ENCODE measurements around the gene KRT86.
"Not testable (repeated sequence)": the region's sequence is repeated elsewhere in the genome, so short reads cannot be mapped to it uniquely, and the experiment has no call there.

KRT86 gene

DNA sequence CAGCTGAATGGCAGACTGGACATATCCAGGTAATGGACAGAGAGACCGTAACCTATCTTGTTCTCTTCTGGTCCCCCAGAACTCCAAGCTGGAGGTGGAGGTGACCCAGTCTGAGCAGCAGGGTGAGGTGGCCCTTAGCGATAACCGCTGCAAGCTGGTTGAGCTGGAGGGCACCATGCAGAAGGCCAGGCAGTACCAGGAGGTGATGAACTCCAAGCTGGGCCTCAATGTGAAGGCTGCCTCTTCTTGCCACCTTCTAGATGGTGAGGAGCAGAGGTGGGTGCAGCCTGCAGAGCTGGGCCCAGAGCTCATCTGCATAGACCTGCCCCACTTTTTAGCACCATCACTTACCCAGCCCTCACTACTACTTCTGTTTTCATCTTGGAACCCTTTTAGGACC lies 7.2 kb upstream of the KRT86 start:
- no peak for DNase-seq

DNA sequence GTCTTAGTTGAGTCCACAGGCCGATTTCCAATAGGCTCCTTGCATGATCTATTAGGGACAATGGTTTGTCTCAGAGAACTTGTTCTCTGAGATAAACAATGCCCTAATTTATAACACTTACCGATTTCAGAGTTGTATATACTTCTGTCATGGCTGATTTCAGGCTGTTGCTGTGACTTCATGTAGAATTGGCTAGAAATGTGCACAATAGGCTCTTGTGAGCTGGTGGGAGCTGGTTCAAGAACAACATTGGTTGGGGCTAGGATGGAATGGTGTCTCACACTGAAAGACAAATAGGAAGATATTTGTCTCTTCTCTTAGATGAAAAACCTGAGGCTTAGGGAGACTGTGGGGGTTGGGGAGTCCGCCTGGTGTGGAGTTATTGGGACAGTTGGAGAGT lies 6.7 kb upstream of the KRT86 start:
- peak in 1 of 56 donors; percentile 7 for DNase-seq

DNA sequence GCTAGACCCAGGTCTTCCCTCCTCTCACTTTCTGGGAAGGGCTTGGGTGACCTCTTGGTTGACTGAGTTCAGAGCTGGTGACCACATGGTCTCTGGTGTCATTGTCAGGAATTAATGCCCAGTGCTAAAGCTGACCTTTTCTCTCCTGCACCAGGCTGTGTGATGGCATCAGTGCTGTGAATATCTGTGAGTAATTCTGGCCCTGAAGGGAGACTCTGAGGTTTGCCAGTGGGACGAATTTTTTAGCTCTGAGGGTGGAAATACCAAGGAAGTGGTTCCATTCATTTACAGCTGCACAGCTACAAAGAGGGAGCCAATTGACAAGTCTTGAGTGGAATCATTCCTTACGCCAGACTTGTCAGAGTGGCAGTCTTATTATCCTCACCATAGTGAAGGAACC lies 6.2 kb upstream of the KRT86 start:
- DNase-seq: peak in 1 of 56 donors; percentile 14

DNA sequence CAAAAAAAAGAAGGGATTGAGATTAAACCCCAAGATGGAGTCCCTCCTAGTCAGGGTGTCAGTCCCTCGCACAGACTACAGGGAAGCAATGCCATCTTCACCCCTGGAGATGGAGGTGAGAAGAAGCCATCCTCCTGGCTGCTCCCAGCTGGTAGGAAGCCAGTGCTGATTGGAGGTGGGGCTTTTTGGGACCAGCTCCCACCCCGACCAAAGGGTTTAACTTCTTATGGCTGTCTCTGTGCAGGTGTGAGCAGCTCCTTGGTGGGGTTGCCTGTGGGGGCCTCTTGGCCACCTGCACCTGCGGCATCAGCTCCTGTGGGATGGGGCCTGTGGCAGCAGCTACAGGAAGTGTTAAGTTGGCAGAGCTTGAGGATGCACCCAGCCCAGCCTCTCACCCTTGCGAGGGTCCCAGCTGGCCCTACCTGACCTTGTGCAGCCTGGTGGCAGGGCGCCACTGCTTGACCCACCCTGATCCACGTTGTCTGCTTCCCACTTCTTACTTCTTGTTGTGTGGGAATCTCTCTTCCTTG lies 3.8 kb upstream of the KRT86 start:
- DNase-seq: no peak

DNA sequence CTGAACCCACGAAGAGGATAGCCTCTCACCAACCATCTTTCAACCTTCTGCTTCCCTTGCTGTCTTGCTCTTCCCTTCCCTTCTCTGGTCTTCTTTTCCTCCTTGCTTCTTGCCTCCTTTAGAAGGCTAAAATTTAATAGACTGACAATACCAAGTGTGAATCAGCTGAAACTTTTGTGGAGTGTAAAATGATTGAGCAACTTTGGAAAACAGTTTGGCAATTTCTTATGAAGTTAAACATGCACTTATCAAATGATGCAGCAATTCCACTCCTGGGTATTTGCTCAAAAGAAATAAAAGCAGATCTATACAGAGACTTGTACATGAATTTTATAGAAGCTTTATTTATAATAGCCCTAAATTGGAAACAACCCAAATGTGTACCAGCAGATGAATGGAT lies 3.3 kb upstream of the KRT86 start:
- no peak for DNase-seq

DNA sequence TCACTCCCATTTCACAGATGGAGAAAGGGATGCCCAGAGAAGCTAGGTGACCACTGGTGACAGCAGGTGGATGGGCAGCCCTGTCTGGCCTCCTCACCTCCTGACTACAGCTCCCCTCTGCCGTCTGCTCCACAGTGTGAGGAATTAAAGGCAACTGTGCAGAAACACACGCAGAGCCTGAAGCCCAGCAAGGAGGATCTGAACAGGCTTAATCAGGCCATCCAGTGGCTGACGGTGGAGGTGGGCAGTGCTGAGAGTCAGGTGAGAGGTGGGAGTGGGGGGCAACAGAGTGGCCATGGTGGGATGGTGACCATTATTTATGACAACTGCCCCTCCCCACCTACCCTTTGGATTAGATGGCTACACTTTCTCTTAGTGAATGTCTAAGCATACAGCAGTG lies 1.2 kb downstream of the KRT86 start:
- no peak for DNase-seq

DNA sequence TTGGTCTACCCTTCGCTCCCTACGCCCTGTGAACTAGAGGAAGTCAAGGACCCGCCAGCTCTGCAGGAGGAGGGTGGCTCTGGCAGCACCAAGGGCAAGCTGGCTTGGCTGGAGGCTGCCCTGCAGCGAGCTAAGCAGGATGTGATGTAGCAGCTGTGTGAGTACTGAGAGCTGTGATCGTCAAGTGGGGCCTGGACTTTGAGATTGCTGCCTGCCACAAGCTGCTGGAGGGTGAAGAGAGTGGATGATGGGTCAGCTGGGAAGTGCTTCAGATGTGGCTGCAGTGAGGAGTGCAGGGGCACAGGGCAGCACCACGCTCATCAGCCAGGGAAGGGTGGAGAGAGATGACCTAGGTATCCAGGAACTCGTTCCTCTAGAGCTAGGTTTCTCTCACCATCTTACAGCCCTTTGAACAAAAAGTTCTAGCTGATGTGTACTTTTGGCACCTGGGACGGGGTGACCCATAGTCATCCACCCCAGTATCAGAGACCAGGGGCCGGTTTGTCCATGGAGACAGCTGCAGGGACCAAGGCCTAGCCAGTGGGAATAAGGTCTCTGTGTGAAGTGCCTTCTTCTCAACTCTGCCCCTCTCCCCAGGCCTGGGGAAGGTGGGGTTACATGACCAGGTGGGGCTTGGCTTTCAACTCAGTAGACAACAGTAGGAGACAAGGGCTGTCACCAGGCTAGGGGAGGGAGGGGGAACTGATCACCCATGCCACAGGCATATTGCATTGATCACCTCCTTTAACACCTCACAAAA lies 3.2 kb downstream of the KRT86 start:
- DNase-seq: no peak

DNA sequence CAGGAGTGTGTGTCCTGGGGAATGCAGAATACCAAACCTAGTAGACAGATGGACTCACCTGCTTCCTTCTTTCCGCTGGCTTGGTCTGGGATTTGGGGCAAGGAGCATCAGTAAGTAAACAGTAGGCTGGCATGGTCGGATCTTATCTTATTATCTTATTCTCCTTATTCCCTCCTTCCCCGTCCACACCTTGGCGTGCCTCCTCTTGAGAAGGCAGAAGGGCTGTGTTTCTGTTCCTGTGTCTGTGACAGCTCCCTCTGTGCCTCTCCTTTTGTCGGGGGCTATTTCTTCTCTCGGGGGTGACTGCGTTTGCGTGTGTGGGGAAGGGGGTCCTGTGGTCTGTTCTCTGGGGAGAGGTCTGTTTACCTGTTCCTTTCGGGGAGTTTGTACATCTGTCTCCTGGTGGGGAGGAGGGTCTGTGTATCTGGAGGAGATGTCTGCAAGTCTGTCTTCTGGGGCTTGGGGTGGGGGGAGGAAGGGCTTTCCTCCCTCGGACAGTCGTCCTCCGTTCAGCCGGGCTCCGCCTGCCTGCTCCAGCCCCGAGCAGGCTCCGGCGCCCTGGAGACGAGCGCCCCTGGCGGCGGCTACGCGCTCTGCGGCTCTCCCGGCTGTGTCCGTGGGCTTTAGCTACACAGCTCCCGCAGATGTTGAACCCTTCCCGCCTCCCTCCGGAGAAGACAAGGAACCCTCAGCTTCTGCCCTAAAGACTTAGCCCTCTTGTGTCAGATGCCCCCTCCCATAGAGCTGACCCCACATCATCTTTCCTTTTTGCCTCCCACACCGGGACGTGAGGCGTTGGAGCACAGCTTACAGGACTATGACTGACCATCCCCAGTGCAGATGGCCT lies 4.4 kb downstream of the KRT86 start:
- peak in 49 of 56 donors; percentile 7 to 81 (median 44) for DNase-seq

DNA sequence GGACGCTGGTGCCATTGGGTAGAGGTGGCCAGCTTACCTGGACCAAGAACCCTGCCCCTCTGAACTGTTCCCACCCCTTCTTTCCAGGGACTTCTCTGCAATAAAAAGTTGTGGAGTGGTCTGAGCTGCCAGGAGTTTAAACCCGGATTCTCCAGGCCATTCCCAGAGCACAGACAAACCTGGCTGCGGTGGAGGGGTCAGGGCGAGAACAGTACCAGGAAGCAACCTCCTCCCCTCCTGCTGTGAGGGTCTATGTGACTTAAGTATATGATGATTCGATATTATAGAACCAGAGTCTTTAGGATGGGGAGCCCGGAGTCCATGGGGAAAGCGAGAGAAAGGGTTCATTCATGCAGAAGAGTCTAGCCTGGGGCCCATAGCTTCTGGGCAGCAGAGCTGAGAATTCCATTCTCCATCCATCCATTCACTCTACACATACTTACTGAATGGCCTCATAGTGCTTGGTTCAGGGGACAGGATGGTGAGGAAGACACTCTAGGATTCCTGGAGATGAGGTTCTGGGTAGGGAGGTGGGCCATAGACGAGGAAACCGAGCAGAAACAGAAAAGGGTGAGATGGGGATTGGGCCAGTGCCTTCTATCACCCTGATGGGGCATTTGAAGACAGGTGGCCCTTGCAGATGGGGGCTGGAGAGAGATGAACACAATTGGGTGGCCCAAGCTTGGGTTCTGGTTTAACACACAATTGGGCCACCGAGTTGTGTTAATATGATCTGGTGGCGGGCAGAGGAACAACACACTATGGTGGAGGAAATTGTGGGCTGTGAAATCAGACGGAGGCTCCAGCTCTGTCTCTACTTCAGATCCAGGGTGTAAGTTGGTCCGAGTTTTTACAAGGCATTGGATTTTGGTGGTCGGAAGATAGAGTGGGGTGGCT lies 5.2 kb downstream of the KRT86 start:
- no peak for DNase-seq

DNA sequence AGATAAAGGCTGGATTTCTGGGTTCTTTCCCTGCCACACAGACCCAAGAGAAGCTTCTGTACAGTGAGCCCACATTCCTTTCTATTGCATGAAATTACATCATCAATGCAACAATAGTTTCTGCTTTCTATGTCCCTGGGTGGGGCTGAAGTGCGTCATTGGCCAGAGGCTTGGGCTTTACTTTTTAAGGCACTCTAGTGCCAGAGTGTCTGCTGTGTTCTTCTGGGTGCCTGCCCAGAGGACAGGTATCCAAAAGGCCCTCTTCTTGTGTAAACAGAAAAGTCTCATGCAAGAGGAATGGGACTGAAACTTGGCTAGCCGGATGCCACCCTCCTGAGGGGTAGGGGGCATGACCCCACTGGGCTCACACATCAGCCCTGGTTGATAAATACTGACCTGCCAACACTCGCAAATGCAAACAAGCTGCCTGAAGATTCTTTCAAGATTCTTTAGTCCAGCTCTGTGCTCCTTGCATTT lies 5.9 kb downstream of the KRT86 start:
- no peak for DNase-seq

DNA sequence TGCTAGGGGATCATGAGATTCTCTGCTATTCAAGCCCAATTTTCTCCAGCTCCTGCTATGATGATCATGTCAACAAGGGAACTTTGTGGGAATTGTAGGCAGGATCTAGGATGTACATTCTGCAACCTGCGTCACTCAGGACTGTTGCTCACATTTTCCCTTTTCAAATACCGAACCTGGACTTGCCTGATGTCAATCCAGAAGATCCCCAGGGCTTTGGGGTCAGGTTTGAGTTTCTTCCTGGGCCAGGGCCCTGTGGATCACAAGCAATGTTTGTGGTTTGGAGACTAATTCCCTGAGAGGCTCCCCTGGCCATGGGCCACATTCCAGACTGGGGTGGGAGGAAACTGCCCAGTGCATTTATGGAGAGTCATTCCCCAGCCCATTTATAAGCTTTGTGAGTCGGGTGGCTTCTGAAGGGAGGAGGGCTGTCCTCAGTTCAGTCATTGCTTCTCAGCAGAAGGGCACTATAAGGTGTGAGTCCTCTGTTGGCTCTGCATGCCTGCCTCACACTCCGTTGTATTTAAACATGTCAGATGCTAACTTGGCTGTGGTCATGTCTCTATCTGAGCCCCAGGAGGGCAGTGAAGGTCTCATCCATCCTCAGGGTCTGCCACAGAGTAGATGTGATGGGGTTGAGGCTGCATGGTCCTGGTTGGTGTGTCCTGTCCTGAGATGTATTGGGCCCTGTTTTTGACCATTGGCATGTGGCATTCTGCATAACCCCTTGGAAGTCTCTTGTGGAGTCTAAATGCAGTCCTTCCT lies 6.5 kb downstream of the KRT86 start:
- no peak for DNase-seq

DNA sequence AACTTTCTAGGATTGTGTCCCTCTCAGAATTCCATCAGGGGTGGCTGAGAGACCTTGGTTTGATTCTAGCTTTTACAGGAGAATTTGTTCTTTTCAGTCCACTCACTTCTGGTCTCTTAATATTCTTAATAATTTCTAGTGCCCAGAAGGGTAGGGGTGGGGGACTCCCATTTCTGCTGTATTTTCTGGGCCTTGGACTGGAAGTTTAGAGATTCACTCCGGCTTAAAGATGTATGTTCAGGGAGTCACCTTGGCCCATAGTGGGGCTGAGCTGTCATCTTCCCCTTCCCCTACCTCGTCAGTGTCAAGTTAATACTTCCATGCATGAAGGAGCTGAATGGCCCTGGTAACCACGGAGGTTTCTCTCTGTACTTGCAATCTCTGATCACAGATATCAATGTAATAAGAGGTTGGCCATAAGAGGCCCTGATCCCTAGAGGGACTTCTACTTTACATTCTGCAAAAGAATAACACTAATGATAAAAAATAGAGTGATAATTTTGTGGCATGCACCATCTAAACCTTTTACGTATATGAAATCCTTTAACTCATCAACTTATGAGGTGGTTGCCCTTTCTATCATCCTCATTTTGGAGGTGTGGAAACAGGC lies 10.2 kb downstream of the KRT86 start:
- no peak for DNase-seq

DNA sequence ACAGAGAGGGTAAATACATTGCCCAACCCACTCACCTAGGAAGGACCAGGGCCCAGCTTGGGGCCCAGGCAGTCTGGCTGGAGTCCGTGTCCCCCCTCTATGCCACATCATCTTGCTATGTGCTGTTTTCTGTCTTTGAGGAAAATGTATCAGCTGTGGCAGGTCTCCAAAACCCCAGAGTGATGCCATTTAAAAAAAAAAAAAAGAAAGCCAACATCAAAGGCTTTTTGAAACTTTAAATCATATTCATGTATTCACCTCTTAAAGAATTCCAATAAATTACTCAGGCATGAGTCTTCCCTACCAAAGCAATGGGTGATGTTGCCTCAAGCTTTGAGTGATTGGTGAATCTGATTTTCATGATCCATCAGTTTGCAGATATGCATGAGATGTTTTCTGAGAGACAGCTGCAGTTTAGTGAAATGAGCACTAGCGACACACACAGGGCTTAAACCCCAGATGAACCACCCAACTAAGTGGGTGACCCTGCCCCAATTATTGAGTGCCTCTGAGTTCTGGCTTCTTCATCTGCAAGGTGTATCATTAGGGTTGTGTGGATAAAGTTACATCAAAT lies 10.8 kb downstream of the KRT86 start:
- DNase-seq: no peak

DNA sequence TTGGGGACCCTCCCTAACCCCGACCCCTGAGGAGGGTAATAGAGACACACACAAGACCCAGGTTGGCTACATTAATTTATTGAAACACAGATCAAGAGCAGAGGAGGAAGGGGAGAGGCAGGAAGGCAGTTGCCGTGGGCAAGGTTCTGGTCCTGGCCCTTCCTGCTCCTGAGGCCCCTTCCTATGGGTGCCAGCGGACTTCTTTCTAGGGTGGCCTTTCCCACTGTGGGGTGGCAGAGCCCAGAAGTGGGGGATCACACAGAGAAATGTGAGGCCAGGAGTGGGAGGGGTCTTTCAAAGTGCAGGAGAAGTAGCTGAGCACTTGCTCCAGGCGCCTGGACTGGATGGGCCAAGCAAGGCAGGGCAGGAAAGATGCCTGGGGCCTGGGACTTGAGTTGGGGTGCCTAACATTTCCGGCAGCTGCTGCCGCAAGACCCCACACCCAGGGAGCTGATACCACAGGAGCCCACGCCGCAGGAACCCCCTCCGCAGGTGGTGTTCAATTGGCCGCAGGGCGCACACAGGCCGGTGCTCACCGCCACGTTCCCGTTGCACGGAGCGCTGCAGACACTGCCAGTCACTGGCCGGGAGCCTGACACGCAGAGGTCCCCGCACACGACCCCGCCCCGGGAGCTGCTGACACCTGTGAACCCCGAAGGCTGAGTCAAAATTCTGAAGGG lies 11.5 kb downstream of the KRT86 start:
- no peak for DNase-seq

DNA sequence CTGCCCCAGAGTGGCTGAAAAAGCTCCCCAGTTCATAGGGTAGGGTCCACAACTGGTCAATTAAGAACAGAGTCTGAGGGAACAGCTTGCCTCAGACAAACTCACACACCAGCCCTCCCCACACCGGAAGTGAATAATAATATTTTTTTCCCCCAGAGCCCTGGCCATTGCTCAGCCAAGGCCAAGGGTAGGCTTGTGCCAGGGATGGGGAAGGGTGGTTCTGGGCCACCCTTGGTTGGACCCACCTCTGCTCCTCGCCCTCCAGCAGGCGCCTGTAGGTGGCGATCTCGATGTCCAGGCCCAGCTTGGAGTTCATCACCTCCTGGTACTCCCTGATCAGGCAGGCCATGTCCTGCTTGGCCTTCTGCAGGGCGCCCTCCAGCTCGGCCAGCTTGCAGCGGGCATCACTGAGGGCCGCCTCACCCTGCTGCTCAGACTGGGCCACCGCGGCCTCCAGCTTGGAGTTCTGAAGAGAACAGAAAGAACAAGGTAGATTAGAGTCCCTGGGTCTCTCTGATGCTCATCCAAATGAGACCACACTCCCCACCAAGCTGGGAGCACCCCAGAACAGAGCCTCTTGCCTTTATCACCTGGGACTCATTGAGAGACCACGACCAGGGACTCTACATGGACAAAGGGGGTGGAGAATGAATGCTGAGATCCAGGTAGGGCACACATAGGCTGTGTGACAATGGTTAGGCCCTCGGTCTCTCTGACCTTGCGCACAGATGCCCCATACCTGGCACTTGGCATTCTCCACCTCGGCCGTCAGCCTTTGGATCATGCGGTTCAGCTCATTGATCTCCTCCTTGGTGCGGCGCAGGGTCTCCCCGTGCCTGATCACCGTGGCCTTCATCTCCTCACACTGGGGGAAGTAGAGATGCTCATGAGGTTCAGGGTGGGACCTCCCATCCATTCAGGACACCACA lies 12.7 kb downstream of the KRT86 start:
- not testable (repeated sequence) for DNase-seq

DNA sequence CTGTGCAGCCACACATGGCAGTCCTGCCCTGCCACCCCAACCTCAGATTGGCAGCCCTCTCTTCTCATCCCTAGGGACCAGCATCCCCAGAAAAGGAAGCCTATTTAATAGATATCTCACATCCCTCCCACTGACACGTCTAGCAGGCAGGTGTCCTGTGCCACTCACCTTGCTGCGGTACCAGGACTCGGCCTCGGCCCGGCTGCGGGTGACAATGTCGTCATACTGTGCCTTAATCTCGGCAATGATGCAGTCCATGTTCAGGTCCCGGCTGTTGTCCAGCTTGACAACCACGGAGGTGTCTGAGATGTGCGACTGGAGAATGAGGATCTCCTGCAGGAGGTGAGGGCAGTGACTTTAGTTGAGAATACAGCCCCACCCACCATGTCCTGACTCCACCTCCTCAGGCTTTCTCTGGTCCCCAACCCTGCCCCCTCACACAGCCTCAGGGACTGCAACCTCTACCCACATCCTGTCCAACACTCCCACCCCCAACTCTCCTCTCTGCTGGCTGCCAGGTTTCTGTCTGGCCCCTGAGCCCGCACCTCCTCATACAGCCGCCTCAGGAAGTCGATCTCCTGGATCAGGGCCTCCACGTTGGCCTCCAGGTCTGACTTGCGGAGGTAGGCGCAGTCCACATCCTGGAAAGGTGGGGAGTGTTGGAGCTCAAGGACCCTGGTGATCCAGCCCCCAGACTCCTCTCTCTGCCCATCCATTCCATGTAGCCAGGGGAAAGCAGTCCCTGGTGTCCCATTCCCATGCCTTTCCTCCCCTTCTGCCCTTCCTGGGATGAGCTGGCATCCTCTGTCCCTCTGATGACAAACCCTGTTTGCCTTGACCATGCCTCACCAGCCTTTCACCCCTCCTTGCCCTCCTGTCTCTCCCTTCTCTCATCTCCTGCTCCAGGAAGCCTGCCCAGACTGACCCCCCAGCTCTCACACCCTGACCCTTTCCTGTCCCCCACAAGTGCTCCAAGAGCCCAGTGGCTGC lies 13.7 kb downstream of the KRT86 start:
- DNase-seq: not testable (repeated sequence)

All from amygdala (tissue), 56 donors.